ENCODE results near the gene FN1. TPM values are rescaled to one million over a fixed set of nuclear protein-coding genes. Genes with fewer than 3 reads are reported as not detected.

FN1 gene
- total RNA-seq, 2 experiments from 2014 or later = 0.53 to 0.71 TPM

DNA sequence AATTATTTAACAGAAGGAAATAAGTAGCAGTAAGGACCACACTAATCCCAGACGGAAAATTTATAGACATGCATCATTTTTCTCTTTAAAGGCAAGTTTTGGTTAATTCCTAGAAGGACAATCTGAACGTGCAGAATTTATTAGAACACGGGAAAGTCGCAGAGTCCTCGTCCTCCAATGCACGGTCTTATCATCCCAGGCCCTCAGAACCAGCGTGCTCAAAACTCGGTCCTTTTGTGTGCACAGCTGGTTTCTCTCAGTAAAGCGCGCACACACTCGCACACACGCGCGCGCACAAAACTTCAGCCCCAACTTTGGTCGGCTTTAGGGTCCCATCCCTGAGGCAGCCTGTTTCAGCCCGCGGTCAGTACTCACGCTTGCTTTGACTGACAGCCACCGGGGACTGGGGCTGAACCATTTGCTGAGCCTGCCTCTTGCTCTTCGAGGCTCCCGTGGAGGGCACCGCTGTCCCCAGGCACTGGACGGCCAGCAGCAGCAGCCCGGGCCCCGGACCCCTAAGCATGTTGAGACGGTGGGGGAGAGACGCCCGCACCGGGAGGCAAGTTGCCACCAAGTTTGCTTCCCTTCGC, 493 bp downstream of the FN1 start:
- Mint-ChIP-seq H3K27me3 (peaks cover 87% of the 10 kb centered on the region), H3K9me3 (no peaks in the 10 kb centered on the region), H3K4me1 (peaks cover 20% of the 10 kb centered on the region), H3K4me3 (peak overlapping the region; percentile 75), H3K36me3 (no peaks in the 10 kb centered on the region), H3K27ac (no peak overlapping the region)
- ATAC-seq (ENCODE audit: low read depth) (peak; percentile 40), DNase-seq (no peak)
- POLR2A ChIA-PET = no interaction called here

DNA sequence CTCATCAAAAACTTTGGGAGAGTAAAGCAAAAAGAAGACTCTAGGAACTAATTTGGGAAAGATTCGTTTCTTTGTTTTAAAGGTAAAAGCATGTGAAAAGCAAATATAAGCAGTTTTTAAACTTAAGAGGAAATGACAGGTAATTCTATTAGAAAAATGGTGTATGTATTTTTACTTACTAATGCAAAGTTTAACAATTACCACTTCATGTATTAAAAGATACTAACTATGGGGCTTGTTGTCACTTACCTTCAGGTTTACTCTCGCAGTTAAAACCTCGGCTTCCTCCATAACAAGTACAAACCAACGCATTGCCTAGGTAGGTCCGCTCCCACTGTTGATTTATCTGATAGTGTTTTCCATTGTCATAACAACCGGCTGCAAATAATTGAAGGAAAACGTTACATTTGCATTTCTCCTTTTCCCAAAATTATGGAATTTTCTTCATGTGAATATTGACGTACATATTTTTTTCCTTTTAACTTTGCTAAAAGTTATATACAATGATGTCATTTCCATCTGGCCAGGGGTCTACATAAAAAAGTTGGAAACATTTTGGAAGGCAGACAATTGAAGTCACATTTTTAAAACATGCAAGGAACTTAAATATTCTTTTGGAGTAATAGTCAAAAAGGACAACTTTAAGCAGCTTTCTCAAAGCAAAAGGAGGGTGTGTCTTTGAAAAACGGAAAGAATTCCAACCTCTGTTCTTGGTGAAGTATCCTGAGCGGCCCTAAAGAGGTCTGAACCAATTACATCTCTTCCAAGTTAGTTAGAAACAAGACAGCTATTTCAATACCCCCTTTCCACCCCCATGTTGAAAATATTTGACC, 1.2 kb downstream of the FN1 start:
- POLR2A ChIA-PET = no interaction called here
- H3K27ac Mint-ChIP-seq = no peak overlapping the region
- ATAC-seq (ENCODE audit: low read depth) (no peak), DNase-seq (no peak)
- peak overlapping the region; percentile 75 for H3K4me3 Mint-ChIP-seq
- peaks cover 85% of the 10 kb centered on the region for H3K27me3 Mint-ChIP-seq
- H3K4me1 Mint-ChIP-seq = peaks cover 16% of the 10 kb centered on the region
- H3K9me3 Mint-ChIP-seq = no peaks in the 10 kb centered on the region
- no peaks in the 10 kb centered on the region for H3K36me3 Mint-ChIP-seq

DNA sequence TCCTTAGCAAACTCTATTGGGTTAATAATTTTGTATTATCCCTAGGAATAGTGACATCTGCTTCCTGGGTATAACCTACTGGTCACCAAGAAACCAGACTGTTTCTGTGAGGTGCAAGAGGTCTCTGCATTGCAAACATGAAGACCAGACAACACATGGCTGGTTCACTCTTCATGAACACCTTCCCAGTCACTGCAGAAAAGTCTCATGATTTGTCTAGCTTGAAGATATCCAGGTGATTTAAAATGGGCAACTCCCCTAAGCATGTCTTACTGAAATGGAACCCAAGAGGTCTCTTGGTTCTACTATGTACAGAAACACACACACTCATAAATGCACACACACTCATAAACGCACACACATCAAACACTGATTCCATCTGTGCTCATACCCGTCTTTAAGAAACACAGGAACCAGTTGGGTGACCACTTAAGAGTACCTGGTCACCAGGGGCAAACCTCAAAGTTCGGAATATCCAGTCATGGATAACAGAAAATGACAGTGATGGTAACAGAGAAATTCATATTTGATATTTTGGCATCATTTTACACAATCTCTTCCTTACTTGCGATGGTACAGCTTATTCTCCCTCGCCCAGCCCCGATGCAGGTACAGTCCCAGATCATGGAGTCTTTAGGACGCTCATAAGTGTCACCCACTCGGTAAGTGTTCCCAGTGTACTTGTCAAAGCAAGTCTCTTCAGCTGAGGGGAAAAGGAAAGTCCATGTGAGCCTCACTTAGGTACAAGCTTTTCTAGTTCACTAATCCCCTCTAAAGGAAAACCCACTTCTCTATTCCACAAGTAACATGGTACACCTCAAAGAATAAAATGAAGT, 2.9 kb downstream of the FN1 start:
- Mint-ChIP-seq H3K9me3 (no peaks in the 10 kb centered on the region), H3K4me3 (no peak overlapping the region), H3K4me1 (peaks cover 16% of the 10 kb centered on the region), H3K36me3 (no peaks in the 10 kb centered on the region), H3K27me3 (peaks cover 84% of the 10 kb centered on the region), H3K27ac (no peak overlapping the region)
- POLR2A ChIA-PET = no interaction called here
- ATAC-seq (ENCODE audit: low read depth) (no peak), DNase-seq (no peak)

DNA sequence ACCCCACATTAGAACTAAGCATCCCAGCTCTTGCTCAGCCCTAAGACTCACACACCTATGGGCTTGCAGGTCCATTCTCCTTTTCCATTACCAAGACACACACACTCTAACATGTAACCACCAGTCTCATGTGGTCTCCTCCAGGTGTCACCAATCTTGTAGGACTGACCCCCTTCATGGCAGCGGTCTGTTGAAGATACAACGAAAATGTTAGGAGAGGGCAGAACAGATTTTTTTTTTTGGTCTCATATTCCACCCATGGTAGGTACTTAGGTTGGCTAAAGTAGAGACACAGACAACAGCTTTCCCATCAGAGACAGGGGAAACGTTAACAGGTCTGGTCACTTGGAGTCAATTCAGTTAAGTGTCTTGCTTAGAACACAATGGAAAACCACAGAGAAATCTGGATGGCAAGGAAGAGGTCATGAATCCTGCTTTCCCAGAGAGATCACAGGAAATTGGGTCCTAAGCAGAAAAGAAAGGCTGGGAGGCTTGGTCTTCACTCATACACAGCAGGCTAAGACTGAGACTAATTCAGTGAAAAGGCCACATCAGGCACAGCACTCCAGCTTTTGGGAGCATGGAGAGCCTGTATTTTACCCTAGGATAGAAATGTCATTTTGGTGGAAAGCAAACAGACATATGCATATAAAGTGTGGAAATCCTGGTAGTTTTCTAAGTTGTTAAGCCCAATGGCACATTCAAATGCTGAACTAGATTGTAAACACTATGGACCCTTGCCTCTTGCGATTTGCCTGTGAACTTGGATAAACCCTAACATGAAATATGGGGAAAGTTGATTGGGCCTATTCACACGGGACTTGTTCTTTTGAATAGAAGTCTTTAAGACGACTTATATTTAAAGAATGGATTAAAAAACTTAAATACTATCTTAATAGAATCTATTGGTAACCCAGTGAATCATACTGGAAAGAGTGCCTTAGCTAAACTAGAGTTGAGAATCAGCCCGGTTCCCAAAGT, 3.8 kb downstream of the FN1 start:
- Mint-ChIP-seq H3K36me3 (no peaks in the 10 kb centered on the region), H3K27ac (no peak overlapping the region), H3K9me3 (no peaks in the 10 kb centered on the region), H3K4me1 (peaks cover 15% of the 10 kb centered on the region), H3K4me3 (no peak overlapping the region), H3K27me3 (peaks cover 80% of the 10 kb centered on the region)
- DNase-seq (no peak), ATAC-seq (ENCODE audit: low read depth) (no peak)
- POLR2A ChIA-PET = no interaction called here

DNA sequence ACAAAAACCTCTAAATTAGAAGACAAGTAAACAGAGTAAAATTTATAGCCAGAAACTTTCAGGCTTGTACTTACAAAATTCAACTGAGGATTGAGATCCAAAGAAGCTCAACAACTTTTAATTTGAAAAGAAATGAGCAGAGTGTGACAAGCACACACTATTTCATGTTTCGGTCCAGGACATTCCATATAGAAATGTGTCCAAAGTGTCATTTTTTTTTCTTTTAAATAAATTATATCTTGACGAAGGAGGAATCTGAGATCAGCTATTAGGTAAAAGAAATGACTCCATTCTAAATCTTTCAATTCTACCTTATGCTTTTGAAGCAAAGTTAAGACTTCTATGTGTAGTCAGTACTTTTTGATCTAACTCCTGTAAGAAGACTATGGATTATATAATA, 4.6 kb downstream of the FN1 start:
- ATAC-seq (ENCODE audit: low read depth) = no peak
- Mint-ChIP-seq H3K4me3 (no peak overlapping the region), H3K27ac (no peak overlapping the region), H3K9me3 (no peaks in the 10 kb centered on the region), H3K4me1 (peaks cover 7% of the 10 kb centered on the region), H3K27me3 (peaks cover 74% of the 10 kb centered on the region), H3K36me3 (no peaks in the 10 kb centered on the region)
- POLR2A ChIA-PET = no interaction called here
- no peak for DNase-seq

DNA sequence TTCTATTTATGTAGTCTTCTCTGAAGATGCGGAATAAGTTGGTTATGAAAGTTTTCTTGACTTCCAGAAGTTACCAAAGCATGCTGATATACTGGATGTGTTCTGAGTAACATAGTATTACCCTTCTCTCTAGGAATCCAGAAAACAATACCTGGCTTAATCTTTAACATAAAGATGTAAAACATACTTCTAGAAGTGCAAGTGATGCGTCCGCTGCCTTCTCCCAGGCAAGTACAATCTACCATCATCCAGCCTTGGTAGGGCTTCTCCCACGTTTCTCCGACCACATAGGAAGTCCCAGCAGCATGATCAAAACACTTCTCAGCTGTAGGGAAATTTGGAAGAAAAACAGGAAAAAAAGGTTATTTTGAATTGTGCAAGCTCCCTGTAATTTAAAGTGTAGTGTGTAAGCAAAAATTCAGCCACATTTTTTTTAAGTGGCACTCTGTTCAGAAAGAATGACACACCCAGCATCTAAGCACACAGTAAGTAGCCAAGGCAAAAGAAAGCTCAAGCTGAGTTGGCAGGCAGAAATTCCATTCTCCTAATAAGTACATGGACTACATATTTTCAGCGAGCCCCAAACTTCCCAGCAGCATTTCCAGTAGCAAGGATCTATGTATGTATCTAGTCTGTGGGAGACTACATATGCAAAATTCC, 5.2 kb downstream of the FN1 start:
- H3K27ac Mint-ChIP-seq = no peak overlapping the region
- peaks cover 71% of the 10 kb centered on the region for H3K27me3 Mint-ChIP-seq
- peaks cover 6% of the 10 kb centered on the region for H3K4me1 Mint-ChIP-seq
- DNase-seq = no peak
- no peaks in the 10 kb centered on the region for H3K9me3 Mint-ChIP-seq
- no peaks in the 10 kb centered on the region for H3K36me3 Mint-ChIP-seq
- POLR2A ChIA-PET = no interaction called here
- no peak for ATAC-seq (ENCODE audit: low read depth)
- no peak overlapping the region for H3K4me3 Mint-ChIP-seq

DNA sequence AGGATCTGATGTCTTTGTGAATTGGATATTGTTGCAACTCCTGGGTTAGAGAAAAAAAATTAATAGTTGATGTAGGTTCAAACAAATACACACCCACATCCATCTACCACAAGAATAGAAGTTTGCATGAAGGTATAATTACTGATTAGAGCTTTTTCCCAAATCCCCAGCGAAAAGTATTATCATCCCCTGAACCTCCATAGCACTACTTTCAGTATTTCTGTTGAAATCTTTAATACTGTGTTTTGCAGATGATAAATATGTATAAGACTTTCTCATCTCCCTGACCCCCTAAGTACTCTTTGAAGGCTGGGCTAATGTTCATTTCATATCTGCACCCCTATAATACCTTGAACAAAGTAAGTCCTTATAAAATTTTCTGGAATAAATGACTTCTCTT, 6.4 kb downstream of the FN1 start:
- Mint-ChIP-seq H3K36me3 (no peaks in the 10 kb centered on the region), H3K27me3 (peaks cover 62% of the 10 kb centered on the region), H3K9me3 (no peaks in the 10 kb centered on the region), H3K4me1 (no peaks in the 10 kb centered on the region), H3K27ac (no peak overlapping the region), H3K4me3 (no peak overlapping the region)
- ATAC-seq (ENCODE audit: low read depth) (no peak), DNase-seq (no peak)
- POLR2A ChIA-PET = no interaction called here

DNA sequence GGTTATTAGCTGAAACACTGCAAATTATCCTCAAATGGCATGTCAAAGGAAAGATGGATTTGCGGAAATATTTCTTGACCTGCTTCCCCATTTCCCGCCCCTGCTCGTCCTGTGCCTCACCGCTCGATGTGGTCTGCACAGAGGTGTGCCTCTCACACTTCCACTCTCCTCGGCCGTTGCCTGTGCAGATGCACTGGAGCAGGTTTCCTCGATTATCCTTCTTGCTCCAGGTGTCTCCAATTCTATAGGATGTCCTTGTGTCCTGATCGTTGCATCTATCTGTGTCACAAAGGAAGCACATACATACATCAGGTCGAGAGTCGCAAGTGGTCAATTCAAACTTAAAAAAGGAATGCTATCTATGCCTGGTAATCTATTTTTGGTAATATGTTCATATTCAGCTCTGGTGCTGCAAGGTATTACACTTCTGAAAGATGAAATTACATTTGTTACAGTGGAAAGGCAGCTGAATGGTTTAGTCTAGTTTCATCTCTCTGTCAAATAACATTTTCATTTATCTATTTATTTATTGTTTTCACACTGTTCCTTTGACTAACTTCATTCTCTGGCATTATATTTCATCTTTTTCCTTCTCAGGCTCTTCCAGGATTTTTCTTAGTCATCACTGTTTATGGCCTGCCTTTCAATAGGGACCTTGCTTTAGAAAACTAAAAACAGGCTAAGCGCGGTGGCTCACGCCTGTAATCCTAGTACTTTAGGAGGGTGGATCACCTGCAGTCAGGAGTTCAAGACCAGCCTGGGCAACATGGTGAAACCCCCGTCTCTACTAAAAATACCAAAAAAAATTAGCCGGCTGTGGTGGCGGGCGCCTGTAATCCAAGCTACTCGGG, 7.6 kb downstream of the FN1 start:
- Mint-ChIP-seq H3K27ac (no peak overlapping the region), H3K9me3 (no peaks in the 10 kb centered on the region), H3K4me3 (no peak overlapping the region), H3K27me3 (peaks cover 55% of the 10 kb centered on the region), H3K4me1 (peaks cover under 1% of the 10 kb centered on the region), H3K36me3 (no peaks in the 10 kb centered on the region)
- ATAC-seq (ENCODE audit: low read depth) (no peak), DNase-seq (no peak)
- POLR2A ChIA-PET = no interaction called here

DNA sequence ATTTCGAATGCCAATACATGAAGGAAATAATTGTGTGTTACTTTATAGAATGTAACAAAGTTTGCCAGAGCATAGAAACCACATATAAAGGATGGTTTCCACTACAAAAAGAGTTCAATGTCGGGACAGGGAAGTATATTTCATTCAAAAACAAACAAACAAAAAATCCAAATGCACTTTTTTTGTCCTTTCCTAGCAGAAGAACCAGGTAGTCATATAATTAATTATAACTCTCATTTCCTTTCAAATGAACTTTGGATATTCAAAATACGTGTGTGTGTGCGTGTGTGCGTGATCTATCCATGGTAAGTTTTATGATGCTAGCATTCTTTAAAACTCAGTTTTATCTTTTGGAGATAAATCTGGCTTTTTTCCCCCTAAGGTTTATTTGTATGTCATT, 8.3 kb downstream of the FN1 start:
- ATAC-seq (ENCODE audit: low read depth) = no peak
- H3K4me3 Mint-ChIP-seq = no peak overlapping the region
- H3K27ac Mint-ChIP-seq = no peak overlapping the region
- no peak for DNase-seq
- peaks cover 2% of the 10 kb centered on the region for H3K4me1 Mint-ChIP-seq
- no peaks in the 10 kb centered on the region for H3K36me3 Mint-ChIP-seq
- peaks cover 51% of the 10 kb centered on the region for H3K27me3 Mint-ChIP-seq
- no peaks in the 10 kb centered on the region for H3K9me3 Mint-ChIP-seq
- POLR2A ChIA-PET = no interaction called here

DNA sequence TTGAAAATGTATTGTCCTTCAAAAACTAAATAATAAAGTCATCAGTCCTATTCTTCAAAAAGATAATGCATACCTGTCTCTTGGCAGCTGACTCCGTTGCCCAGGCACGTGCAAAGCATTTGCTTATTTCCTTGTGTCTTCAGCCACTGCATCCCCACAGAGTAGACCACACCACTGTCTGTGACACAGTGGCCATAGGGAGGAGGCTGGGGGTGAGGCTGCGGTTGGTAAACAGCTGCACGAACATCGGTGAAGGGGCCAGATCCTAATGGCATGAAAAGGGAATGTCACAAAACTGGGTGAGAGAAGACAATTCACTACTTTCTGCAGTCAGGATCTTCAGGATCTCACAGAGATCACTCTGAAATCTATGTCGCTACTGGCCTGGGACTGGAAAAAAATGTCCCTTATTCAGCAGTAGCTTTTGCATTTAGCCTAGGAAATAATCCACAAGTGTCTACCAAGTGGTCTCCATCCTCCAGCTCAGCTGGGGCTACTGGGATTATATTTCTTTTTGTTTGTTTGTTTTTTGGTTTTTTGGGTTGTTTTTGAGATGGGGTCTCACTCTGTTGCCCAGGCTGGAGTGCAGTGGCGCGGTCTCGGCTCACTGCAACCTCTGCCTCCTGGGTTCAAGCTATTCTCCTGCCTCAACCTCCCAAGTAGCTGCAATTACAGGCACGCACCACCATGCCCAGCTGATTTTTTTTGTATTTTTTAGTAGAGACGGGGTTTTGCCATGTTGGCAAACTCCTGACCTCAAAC, 10.7 kb downstream of the FN1 start:
- peaks cover 49% of the 10 kb centered on the region for H3K27me3 Mint-ChIP-seq
- POLR2A ChIA-PET = no interaction called here
- H3K4me3 Mint-ChIP-seq = no peak overlapping the region
- DNase-seq (no peak), ATAC-seq (ENCODE audit: low read depth) (no peak)
- H3K4me1 Mint-ChIP-seq = peaks cover 2% of the 10 kb centered on the region
- H3K36me3 Mint-ChIP-seq = no peaks in the 10 kb centered on the region
- no peaks in the 10 kb centered on the region for H3K9me3 Mint-ChIP-seq
- no peak overlapping the region for H3K27ac Mint-ChIP-seq

DNA sequence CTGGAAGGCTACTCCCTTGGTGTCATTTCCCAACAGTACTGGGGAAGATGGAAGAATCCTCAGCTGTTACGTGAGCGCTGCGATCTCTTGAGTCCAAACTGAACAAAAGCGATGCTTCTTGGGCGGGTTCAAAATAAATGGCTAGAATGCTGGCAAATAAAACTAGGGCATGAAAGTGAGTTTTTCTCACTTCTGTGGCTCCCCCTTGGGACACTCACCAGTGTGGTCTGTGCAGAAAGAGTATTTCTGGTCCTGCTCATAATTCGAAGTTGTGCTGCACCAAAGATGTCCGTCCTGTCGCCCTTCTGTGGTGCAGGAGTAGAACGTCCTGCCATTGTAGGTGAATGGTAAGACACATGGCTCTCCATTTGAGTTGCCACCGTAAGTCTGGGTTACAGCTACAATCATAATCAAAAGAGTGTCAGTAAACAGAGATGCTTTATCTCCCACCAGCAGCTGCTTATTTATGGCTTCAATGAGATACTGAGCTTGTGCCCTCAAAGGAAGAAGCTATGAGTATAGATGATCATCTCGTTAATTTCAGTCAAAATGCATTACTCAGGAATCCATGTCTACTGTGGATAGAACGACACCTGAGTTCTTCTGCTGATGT, 11.8 kb downstream of the FN1 start:
- H3K4me3 Mint-ChIP-seq = no peak overlapping the region
- no peaks in the 10 kb centered on the region for H3K9me3 Mint-ChIP-seq
- H3K4me1 Mint-ChIP-seq = peaks cover 2% of the 10 kb centered on the region
- ATAC-seq (ENCODE audit: low read depth) = no peak
- POLR2A ChIA-PET = no interaction called here
- no peaks in the 10 kb centered on the region for H3K36me3 Mint-ChIP-seq
- H3K27me3 Mint-ChIP-seq = peaks cover 43% of the 10 kb centered on the region
- H3K27ac Mint-ChIP-seq = no peak overlapping the region
- DNase-seq = no peak
